Tibial nerve (tissue), 4 donors: Measurements from ENCODE around the gene EEPD1. TPM values are rescaled to one million over a fixed set of nuclear protein-coding genes. Genes with fewer than 3 reads are reported as not detected.

ENCODE experiments used
- DNase-seq, 2 donors: peaks; one replicate each; pipeline ENCODE4 v3.0.0-alpha.2; 2019; ENCODE audit warnings: low spot score in 2 of 2
- H3K27ac ChIP-seq, 4 donors: fragments of 200-600 bp; sonication (generic) in 3 of 4; one replicate each; pipeline ENCODE4 v1.5.1; 2017 to 2019; ENCODE audit warnings: mild to moderate bottlenecking in 1 of 4
- H3K27me3 ChIP-seq, 2 donors: fragments of 200-600 bp; sonication (generic) in 1 of 2; one replicate each; pipeline versions ENCODE4 v1.5.1 to v1.6.0; 2017 to 2019
- H3K36me3 ChIP-seq, 3 donors: fragments of 200-600 bp; sonication (generic); one replicate each; pipeline ENCODE4 v1.5.1; 2018 to 2019
- H3K4me1 ChIP-seq, 4 donors: fragments of 200-600 bp; sonication (generic) in 3 of 4; one replicate each; pipeline ENCODE4 v1.5.1; 2017 to 2019
- H3K4me3 ChIP-seq, 4 donors: fragments of 200-600 bp; sonication (generic) in 3 of 4; one replicate each; pipeline ENCODE4 v1.5.1; 2017 to 2019; ENCODE audit warnings: mild to moderate bottlenecking in 1 of 4, moderate library complexity in 1 of 4
- H3K9me3 ChIP-seq, 4 donors: fragments of 200-600 bp; sonication (generic) in 3 of 4; one replicate each; pipeline ENCODE4 v1.5.1; 2017 to 2019
- EP300 ChIP-seq, 2 donors: sonication (generic); formaldehyde crosslinking; IDR thresholded peaks; one replicate each; pipeline ENCODE4 v1.6.1; 2017; ENCODE audit warnings: antibody characterized with exemption in 2 of 2, mild to moderate bottlenecking in 1 of 2
- POLR2A ChIP-seq, 2 donors: fragments of 450-650 bp; IDR thresholded peaks; one replicate each; pipeline ENCODE4 v1.6.1; 2017; ENCODE audit warnings: antibody characterized with exemption in 2 of 2, mild to moderate bottlenecking in 2 of 2, moderate library complexity in 2 of 2
- WGBS, 2 donors: methylation state at CpG; one replicate each; pipeline ENCODE4 v1.1.5; 2018; 5-methylcytosine and 5-hydroxymethylcytosine counted together
- total RNA-seq, 4 donors: library from RNA; depleted of rRNA; stranded (reverse); fragments of >200 nt; gene quantifications; one replicate each; pipeline ENCODE4 v1.1.0, GENCODE V29; 2016
- TF ChIP-seq, protein P1 (sequence below), 5 experiments: fragments of 200-600 bp in 3 of 5; fragments of 450-650 bp in 2 of 5; sonication (generic) in 3 of 5; IDR thresholded peaks; one replicate each; pipeline ENCODE4 v1.5.1; 2016 to 2019; ENCODE audit warnings: antibody characterized with exemption in 5 of 5, mild to moderate bottlenecking in 3 of 5, moderate library complexity in 2 of 5

The EEPD1 gene
- total RNA-seq, 4 donors from 2014 or later = 9.0 to 18.0 (median 16.5) TPM

DNA sequence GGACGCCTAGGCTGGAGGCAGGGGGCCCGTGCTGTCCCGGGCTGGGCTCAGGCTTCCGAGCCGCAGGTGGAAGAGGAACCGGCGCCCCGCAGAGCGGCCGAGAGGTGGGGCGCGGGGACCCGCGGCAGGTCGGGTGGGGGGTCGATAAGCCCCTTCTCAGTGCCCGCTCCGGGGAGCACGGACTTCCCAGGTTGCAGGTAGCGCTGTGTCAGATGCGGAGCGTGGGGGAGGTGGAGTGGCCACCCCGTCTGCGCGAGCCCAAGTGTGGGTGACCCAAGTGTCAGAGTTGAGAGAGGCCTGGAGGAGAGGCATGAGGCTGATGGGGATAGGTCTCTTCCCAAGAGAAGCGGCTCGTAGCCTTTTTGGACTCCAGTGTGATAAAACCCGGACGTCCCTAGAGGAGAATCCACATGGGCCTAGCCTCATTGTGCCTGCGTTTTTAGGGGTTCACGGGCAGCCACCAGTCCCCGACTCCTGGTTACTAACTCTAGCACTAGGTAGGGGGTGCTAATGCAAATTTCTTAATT lies 580 bp downstream of the EEPD1 start:
- H3K4me3 ChIP-seq = peak overlapping the region; percentile 49 to 89 (median 84)
- peaks cover 0 to 3% (median 0%) of the 10 kb centered on the region in 4 donors for H3K9me3 ChIP-seq
- H3K36me3 ChIP-seq = no peaks in the 10 kb centered on the region
- H3K27ac ChIP-seq = peak overlapping the region; percentile 60 to 86 (median 81)
- H3K4me1 ChIP-seq = peaks cover 0 to 58% (median 10%) of the 10 kb centered on the region in 4 donors
- TF ChIP-seq, protein P1, sequence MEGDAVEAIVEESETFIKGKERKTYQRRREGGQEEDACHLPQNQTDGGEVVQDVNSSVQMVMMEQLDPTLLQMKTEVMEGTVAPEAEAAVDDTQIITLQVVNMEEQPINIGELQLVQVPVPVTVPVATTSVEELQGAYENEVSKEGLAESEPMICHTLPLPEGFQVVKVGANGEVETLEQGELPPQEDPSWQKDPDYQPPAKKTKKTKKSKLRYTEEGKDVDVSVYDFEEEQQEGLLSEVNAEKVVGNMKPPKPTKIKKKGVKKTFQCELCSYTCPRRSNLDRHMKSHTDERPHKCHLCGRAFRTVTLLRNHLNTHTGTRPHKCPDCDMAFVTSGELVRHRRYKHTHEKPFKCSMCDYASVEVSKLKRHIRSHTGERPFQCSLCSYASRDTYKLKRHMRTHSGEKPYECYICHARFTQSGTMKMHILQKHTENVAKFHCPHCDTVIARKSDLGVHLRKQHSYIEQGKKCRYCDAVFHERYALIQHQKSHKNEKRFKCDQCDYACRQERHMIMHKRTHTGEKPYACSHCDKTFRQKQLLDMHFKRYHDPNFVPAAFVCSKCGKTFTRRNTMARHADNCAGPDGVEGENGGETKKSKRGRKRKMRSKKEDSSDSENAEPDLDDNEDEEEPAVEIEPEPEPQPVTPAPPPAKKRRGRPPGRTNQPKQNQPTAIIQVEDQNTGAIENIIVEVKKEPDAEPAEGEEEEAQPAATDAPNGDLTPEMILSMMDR (IDR thresholded peaks at IDR 0.05) = peak in 1 of 5 experiments; percentile 6
- no peak for TF ChIP-seq EP300 (IDR thresholded peaks at IDR 0.05)
- TF ChIP-seq POLR2A (IDR thresholded peaks at IDR 0.05) = no peak
- no peaks in the 10 kb centered on the region for H3K27me3 ChIP-seq
- WGBS, 2 donors = 8 to 12% methylated on average over 25 to 28 of the region's 32 CpGs
- DNase-seq = no peak

DNA sequence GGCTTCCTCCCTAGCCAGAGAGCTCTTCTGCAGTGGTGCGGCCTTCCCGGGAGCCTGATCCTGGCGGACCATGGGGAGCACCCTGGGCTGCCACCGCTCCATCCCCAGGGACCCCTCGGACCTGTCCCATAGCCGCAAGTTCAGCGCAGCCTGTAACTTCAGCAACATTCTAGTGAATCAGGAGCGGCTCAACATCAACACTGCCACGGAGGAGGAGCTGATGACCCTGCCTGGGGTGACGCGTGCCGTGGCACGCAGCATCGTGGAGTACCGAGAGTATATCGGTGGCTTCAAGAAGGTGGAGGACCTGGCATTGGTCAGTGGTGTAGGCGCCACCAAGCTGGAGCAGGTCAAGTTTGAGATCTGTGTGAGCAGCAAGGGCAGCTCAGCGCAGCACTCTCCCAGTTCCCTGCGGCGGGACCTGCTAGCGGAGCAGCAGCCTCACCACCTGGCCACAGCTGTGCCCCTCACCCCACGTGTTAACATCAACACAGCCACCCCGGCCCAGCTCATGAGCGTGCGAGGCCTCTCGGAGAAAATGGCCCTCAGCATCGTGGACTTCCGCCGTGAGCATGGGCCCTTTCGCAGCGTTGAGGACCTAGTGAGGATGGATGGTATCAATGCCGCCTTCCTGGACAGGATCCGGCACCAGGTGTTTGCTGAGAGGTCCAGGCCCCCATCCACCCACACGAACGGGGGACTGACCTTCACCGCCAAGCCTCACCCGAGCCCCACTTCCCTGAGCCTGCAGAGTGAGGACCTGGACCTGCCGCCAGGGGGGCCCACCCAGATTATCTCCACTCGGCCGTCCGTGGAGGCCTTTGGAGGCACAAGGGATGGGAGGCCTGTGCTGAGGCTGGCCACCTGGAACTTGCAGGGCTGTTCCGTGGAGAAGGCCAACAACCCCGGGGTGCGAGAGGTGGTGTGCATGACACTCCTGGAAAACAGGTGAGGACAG lies 1.5 kb downstream of the EEPD1 start:
- DNase-seq = no peak
- H3K4me3 ChIP-seq = peak overlapping the region; percentile 49 to 89 (median 84)
- peak overlapping the region in 2 of 4 donors; percentile 18 to 86 for H3K27ac ChIP-seq
- no peaks in the 10 kb centered on the region for H3K27me3 ChIP-seq
- no peaks in the 10 kb centered on the region for H3K36me3 ChIP-seq
- WGBS, 2 donors = 85 to 93% methylated on average over 24 to 44 of the region's 44 CpGs
- H3K4me1 ChIP-seq = peaks cover 0 to 67% (median 10%) of the 10 kb centered on the region in 4 donors
- no peaks in the 10 kb centered on the region for H3K9me3 ChIP-seq
- TF ChIP-seq, protein P1 (IDR thresholded peaks at IDR 0.05) = no peak
- no peak for TF ChIP-seq EP300 (IDR thresholded peaks at IDR 0.05)
- TF ChIP-seq POLR2A (IDR thresholded peaks at IDR 0.05) = no peak

DNA sequence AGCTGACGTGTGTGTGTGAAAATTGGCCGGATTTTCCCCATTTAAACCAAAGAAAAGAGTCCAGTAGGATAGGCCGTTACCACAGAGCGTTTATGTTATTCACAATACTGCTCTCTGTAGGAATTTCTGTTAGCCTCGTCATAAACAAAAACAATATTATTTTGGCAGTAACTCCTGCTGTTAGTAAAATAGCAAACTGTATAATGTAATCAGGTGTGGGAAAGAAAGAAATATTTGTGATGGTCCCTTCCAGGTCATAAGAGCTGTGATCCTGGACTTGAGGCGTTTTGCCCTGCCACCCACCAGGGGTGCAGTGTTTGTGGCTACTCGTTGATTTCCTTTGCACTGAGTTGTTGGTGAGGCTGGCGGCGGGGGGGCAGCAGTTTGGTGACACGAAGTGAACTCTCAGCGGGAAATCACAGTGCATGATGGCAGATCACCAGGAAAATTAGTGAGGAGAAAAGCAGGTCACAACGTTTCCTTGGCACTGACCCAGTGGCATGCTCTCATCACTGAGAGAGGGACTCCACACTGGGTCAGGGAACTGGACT lies 2.8 kb downstream of the EEPD1 start:
- Histone ChIP-seq H3K27ac (no peak overlapping the region), H3K4me3 (peak overlapping the region in 1 of 4 donors; percentile 89), H3K36me3 (no peaks in the 10 kb centered on the region), H3K27me3 (no peaks in the 10 kb centered on the region), H3K9me3 (no peaks in the 10 kb centered on the region), H3K4me1 (peaks cover 0 to 79% (median 10%) of the 10 kb centered on the region in 4 donors)
- DNase-seq = no peak
- TF ChIP-seq EP300 (IDR thresholded peaks at IDR 0.05) (no peak), POLR2A (IDR thresholded peaks at IDR 0.05) (no peak)
- TF ChIP-seq, protein P1 (IDR thresholded peaks at IDR 0.05) = no peak
- WGBS, 2 donors = 28 to 32% methylated on average over 12 of the region's 12 CpGs

DNA sequence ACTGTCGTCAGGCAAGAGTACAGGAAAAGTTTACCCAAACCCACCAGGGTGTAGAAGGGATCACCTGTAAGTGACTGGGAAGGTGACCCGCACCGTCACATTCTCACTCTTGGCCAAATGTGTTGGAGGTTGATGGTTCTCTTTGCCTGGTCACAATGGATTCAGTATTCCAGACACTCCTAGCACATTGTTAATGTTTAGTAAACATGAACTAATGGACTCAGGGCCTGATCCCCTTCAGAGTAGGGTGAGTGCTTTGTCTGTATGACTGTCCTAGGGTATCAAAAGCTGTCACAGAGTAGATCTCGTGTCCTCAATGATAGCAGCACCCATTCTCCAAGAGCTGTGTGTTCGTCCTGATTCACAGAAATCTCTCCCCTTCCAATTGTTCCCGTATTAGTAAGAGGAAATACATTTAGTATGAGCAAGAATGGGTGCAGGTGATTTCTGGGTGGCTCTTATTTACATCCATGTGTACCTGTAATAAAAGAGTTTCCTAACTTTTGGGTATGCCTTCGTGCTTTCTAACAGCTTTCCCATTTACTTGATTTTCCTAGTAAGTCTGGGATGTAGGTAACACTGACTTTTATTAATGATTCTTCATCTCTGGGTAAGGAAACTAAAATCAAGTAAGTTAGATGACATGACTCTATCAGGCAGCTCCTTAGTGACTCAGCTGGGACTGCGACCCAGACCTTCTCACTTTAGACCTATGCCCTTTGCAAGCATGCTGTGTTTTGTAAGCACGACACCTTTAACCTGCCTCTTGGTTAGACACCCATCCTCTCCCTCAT lies 4.7 kb downstream of the EEPD1 start:
- 86 to 88% methylated on average over 9 of the region's 9 CpGs for WGBS, 2 donors
- H3K27ac ChIP-seq = no peak overlapping the region

More for the DNA sequence above, 4.7 kb downstream of the EEPD1 start:
- Histone ChIP-seq H3K27me3 (no peaks in the 10 kb centered on the region), H3K4me1 (peaks cover 0 to 73% (median 10%) of the 10 kb centered on the region in 4 donors), H3K9me3 (no peaks in the 10 kb centered on the region), H3K4me3 (no peak overlapping the region), H3K36me3 (no peaks in the 10 kb centered on the region)
- DNase-seq = no peak
- TF ChIP-seq, protein P1 (IDR thresholded peaks at IDR 0.05) = no peak
- no peak for TF ChIP-seq POLR2A (IDR thresholded peaks at IDR 0.05)
- TF ChIP-seq EP300 (IDR thresholded peaks at IDR 0.05) = no peak
